GM12878 (cell line): ENCODE data around the gene UBE2L5. TPM values are rescaled to one million over a fixed set of nuclear protein-coding genes. Genes with fewer than 3 reads are reported as not detected.
A peak's percentile ranks its signal among the peaks of the same experiment; 100 is the strongest.
"Not testable (repeated sequence)": the region's sequence is repeated elsewhere in the genome, so short reads cannot be mapped to it uniquely, and the experiment has no call there.

ENCODE experiments used
- ATAC-seq: fragments of 200-7000 bp; cut with Tn5 transposase; 3 replicates; pipeline ENCODE4 v1.9.1; 2020; ENCODE audit warnings: mild to moderate bottlenecking, moderate library complexity
- BruUV-seq: library from RNA; stranded (reverse); fragments of 400-500 nt; replicated peaks from 2 replicates; lab custom pipeline; 2021; lab: Mats Ljungman, UMichigan
- CTCF ChIA-PET: fragments of 300-600 bp; sonication (Branson Sonifier 250); formaldehyde crosslinking; extraction: SDS; loops from one replicate; lab custom pipeline; 2021; ENCODE audit warnings: inconsistent platforms; lab: Yijun Ruan, JAX
- POLR2A ChIA-PET: fragments of 350-600 bp; formaldehyde crosslinking; extraction: SDS; loops from one replicate; lab custom pipeline; 2021; ENCODE audit warnings: inconsistent platforms; lab: Charles Lee
- RAD21 ChIA-PET: fragments of 300-600 bp; sonication (Branson Sonifier 250); formaldehyde crosslinking; loops from one replicate; lab custom pipeline; 2023; ENCODE audit warnings: antibody characterized with exemption; ENCODE audit not compliant: unreplicated experiment; lab: Charles Lee
- SMC1A ChIA-PET: fragments of 300-600 bp; sonication (Branson Sonifier 250); formaldehyde crosslinking; loops from one replicate; lab custom pipeline; 2023; ENCODE audit not compliant: unreplicated experiment, uncharacterized antibody; lab: Charles Lee
- DNase-seq: peaks from one replicate; pipeline ENCODE4 v3.0.0-alpha.2; 2011; ENCODE audit warnings: low read depth, low spot score
- FAIRE-seq: peaks from 3 replicates; lab custom pipeline; 2011; peaks lifted over from hg19 to GRCh38; lab: Jason Lieb, UNC
- H2AFZ ChIP-seq: 2 replicates; pipeline ENCODE4 v1.6.0; 2011; ENCODE audit warnings: low read depth, low read length, control low read depth; ENCODE audit not compliant: control insufficient read depth
- H3K27ac ChIP-seq: 2 replicates; pipeline ENCODE4 v1.5.1; 2011; ENCODE audit warnings: control low read depth; ENCODE audit not compliant: control insufficient read depth, insufficient read depth
- H3K27me3 ChIP-seq, 2 experiments: replicated peaks in 1 of 2; 2 replicates each; pipeline versions ENCODE4 v1.6.0 to v1.6.1; 2011; ENCODE audit warnings: low read length in 1 of 2; ENCODE audit not compliant: control insufficient read depth in 2 of 2, insufficient read depth in 2 of 2
- H3K36me3 ChIP-seq, 2 experiments: 2 replicates each; pipeline ENCODE4 v1.5.1; 2011; ENCODE audit warnings: low read length in 1 of 2; ENCODE audit not compliant: control insufficient read depth in 2 of 2, insufficient read depth in 2 of 2
- H3K4me1 ChIP-seq: 2 replicates; pipeline ENCODE4 v1.6.1; 2011; ENCODE audit warnings: mild to moderate bottlenecking, low read length, moderate library complexity, mixed read lengths; ENCODE audit not compliant: control insufficient read depth, insufficient read depth
- H3K4me2 ChIP-seq: 2 replicates; pipeline ENCODE4 v1.6.0; 2011; ENCODE audit warnings: control low read depth; ENCODE audit not compliant: control insufficient read depth, insufficient read depth
- H3K4me3 ChIP-seq: fragments of 200-600 bp; sonication (generic); 2 replicates; pipeline ENCODE4 v1.5.1; 2016
- H3K79me2 ChIP-seq: 2 replicates; pipeline ENCODE4 v1.6.0; 2011; ENCODE audit warnings: low read length; ENCODE audit not compliant: control insufficient read depth, insufficient read depth
- H3K9ac ChIP-seq: 2 replicates; pipeline ENCODE4 v1.8.0; 2011; ENCODE audit warnings: low read length, control low read depth, mixed read lengths; ENCODE audit not compliant: control insufficient read depth, insufficient read depth
- H3K9me3 ChIP-seq: replicated peaks from 3 replicates; pipeline ENCODE4 v1.5.1; 2011; ENCODE audit warnings: mild to moderate bottlenecking, low read length; ENCODE audit not compliant: control insufficient read depth, insufficient read depth
- H4K20me1 ChIP-seq: 2 replicates; pipeline ENCODE4 v1.6.0; 2011; ENCODE audit not compliant: control insufficient read depth, insufficient read depth
- BHLHE40 ChIP-seq, 2 experiments: fragments of 450-650 bp in 1 of 2; IDR thresholded peaks; 2 replicates each; pipeline ENCODE4 v1.6.1; 2011 to 2017; ENCODE audit warnings: low read depth in 2 of 2, borderline replicate concordance in 1 of 2, improper control_type of control experiment in 1 of 2, low read length in 1 of 2, mild to moderate bottlenecking in 1 of 2
- CTCF ChIP-seq, 3 experiments: IDR thresholded peaks in 2 of 3; conservative IDR thresholded peaks in 1 of 3; 2 replicates each; pipeline ENCODE4 v1.5.1; 2011; ENCODE audit warnings: low read depth in 3 of 3, low read length in 3 of 3, mild to moderate bottlenecking in 3 of 3, control low read depth in 2 of 3, moderate library complexity in 2 of 3, inconsistent platforms in 1 of 3, mixed read lengths in 1 of 3; ENCODE audit not compliant: control insufficient read depth in 2 of 3, insufficient read depth in 1 of 3; ENCODE audit errors: extremely low read depth in 1 of 3
- RAD21 ChIP-seq: IDR thresholded peaks from 2 replicates; pipeline ENCODE4 v1.6.1; 2011; ENCODE audit warnings: mild to moderate bottlenecking, low read depth, low read length, moderate library complexity; ENCODE audit not compliant: insufficient read depth
- SMARCA5 ChIP-seq: fragments of 450-650 bp; IDR thresholded peaks from 2 replicates; pipeline ENCODE4 v1.6.1; 2017; ENCODE audit warnings: mild to moderate bottlenecking
- SMC3 ChIP-seq: IDR thresholded peaks from 2 replicates; pipeline ENCODE4 v1.6.1; 2011; ENCODE audit warnings: low read length, improper control_type of control experiment, borderline replicate concordance
- WGBS: methylation state at CpG from one replicate; pipeline ENCODE4 v1.1.6; 2016; ENCODE audit warnings: low lambda C conversion rate; ENCODE audit not compliant: insufficient replicate concordance, insufficient coverage; ENCODE audit errors: missing lambda C conversion rate; 5-methylcytosine and 5-hydroxymethylcytosine counted together
- in situ Hi-C: fragments of 300-500 bp; cut with MboI; formaldehyde crosslinking; loops from 9 replicates; pipeline ENCODE4 v1.14.3; 2018; ENCODE audit warnings: mixed read lengths
- intact Hi-C: fragments of 100-400 bp; cut with micrococcal nuclease; formaldehyde crosslinking; loops from one replicate; pipeline ENCODE4 v1.14.2; 2022; ENCODE audit not compliant: unreplicated experiment
- polyA plus RNA-seq, 11 experiments: library from polyadenylated mRNA; depleted of rRNA in 4 of 11; unstranded in 6 of 11; stranded (reverse) in 5 of 11; fragments of >200 nt; fragmentation: Nextera tagmentation in 4 of 11; fragmentation: Illumina TruSeq in 1 of 11; extraction: Ambion mirVana in 4 of 11; extraction: Trizol in 1 of 11; gene quantifications; 1 replicate in 1 of 11; 2 replicates in 10 of 11; pipeline versions ENCODE4 v1.2.1 to v1.2.3, GENCODE V29; 2011 to 2016; ENCODE audit warnings: inconsistent platforms in 2 of 11, missing spikeins in 2 of 11, low read depth in 1 of 11
- total RNA-seq, 4 experiments: library from RNA; depleted of rRNA in 3 of 4; stranded (reverse); fragments of >200 nt in 3 of 4; fragmentation: Illumina TruSeq in 1 of 4; extraction: Trizol in 1 of 4; gene quantifications; 2 replicates each; pipeline versions ENCODE4 v1.2.1 to v1.2.3, GENCODE V29; 2013 to 2021

UBE2L5 gene
- total and polyA plus RNA-seq, 10 of the 15 experiments (the other 5 are each of a cell fraction or from before 2014, with no cell fraction given): 0.03 to 1.1 (median 0.19) TPM; not detected in 2

- H4K20me1 ChIP-seq, H3K9me3 ChIP-seq, H3K9ac ChIP-seq, H3K4me1 ChIP-seq, in situ Hi-C loops, H3K27ac ChIP-seq, H3K4me3 ChIP-seq, H3K27me3 ChIP-seq, BruUV-seq, H2AFZ ChIP-seq, H3K4me2 ChIP-seq, FAIRE-seq, DNase-seq: not testable (repeated sequence)
- POLR2A ChIA-PET: interaction anchor here (1.0 to 2.1 kb wide), 4 partner anchors 16 to 155 kb away, joined by 3 to 12 read pairs (median 6); no protein-coding TSS in a partner anchor
- SMC1A ChIA-PET: interaction anchor here (0.8 to 2.4 kb wide), 22 partner anchors 8 to 346 kb away, joined by 3 to 31 read pairs (median 6); no protein-coding TSS in a partner anchor
- Histone ChIP-seq H3K79me2 (peaks cover 36% of the 10 kb centered on the region), H3K36me3 (peaks cover 0 to 11% of the 10 kb centered on the region in 2 experiments; a peak in 3 of 4 replicates)
- WGBS: 97% methylated on average over 3 of the region's 3 CpGs
- CTCF ChIA-PET: interaction anchor here (0.6 to 2.6 kb wide), 29 partner anchors 12 to 874 kb away, joined by 3 to 33 read pairs (median 4); no protein-coding TSS in a partner anchor
- ATAC-seq: peak; percentile 11; the same call in 1 of the 3 replicates
- TF ChIP-seq RAD21: peak; percentile 68
- TF ChIP-seq SMARCA5: peak; percentile 64; the same call in 1 of the 2 replicates
- 0 out of 4 replicates have a peak, but pooled peaks of 1 of the 2 experiments have one; percentile 15 for TF ChIP-seq BHLHE40 (IDR thresholded peaks at IDR 0.05; ENCODE audit: borderline replicate concordance in 1 of 2, low read depth in 2 of 2, low read length in 1 of 2)
- TF ChIP-seq SMC3: peak; percentile 64; the same call in 1 of the 2 replicates
- peak; percentile 44 to 76 (median 57); a peak in 5 of 6 replicates for TF ChIP-seq CTCF (IDR thresholded peaks at IDR 0.05 in 2 of 3, conservative IDR thresholded peaks at IDR 0.05 in 1 of 3; ENCODE audit: control insufficient read depth in 2 of 3, extremely low read depth in 1 of 3, insufficient read depth in 1 of 3, low read depth in 3 of 3, low read length in 3 of 3)
- RAD21 ChIA-PET: interaction anchor here (0.6 to 2.1 kb wide), 14 partner anchors 16 to 330 kb away, joined by 3 to 24 read pairs (median 4); partner anchors contain the start of gene UBE2L5
- intact Hi-C loops: loop anchor here (5.0 kb wide), 4 partner anchors 89 to 329 kb away; no protein-coding TSS in a partner anchor
Measured at GRCh38 chr13:30461279-30462066, 39.2 kb downstream of the UBE2L5 start.
